GM18519 (cell line): ENCODE data around the gene METTL2B.
"Not testable (repeated sequence)": the region's sequence is repeated elsewhere in the genome, so short reads cannot be mapped to it uniquely, and the experiment has no call there.

Experiments
- ATAC-seq: cut with Tn5 transposase; IDR thresholded peaks from one replicate; pipeline ENCODE4 v1.9.1; 2021; ENCODE audit warnings: mild to moderate bottlenecking, moderate library complexity; ENCODE audit not compliant: unreplicated experiment, low FRiP score

The METTL2B gene

DNA sequence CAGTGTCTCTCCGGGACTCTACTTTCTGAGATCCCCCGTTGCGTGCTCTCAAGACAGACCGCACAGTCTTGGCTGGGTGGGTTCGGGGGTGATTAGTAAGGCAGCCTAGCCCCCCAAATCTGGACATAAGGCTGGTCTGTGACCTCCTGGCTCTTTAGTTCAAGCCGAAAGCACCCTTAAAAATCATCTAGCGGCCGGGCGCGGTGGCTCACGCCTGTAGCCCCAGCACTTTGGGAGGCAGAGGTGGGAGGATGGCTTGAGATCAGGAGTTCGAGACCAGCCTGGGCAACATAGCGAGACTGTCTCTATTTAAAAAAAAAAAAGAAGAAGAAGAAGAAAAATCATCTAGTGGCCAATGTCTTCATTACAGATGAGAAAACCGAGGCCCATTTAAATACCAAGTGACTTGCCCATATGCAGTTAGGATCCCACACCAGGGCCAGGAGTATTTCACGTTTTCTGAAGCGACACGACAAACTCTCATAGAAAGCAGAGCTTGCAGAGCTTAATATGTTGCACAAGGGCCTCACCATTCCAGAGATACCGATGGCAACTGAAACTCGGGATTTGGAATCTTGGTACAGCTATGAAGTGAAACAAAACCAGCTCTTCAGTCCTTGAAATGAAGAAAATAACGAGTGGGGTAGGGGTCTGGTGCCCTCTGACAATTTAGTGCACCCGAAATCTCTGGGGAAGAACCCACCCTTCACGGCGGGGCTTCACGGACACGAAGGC, 21.6 kb upstream of the METTL2B start:
- ATAC-seq, result no peak

GRCh38 chr7:128455543-128456254, 20.8 kb upstream of the METTL2B start, which contains the start of gene HILPDA:
Gene HILPDA, plus strand, starts transcription at chr7:128455878. Its CDS starts 1,391 bp downstream, at chr7:128457269.
- peak; percentile 73 for ATAC-seq

- ATAC-seq, result no peak
These were observed 20.3 kb upstream of the METTL2B start for GRCh38 chr7:128456255-128456725.

GRCh38 chr7:128457385-128457784, 19.2 kb upstream of the METTL2B start:
- not testable (repeated sequence) for ATAC-seq

DNA sequence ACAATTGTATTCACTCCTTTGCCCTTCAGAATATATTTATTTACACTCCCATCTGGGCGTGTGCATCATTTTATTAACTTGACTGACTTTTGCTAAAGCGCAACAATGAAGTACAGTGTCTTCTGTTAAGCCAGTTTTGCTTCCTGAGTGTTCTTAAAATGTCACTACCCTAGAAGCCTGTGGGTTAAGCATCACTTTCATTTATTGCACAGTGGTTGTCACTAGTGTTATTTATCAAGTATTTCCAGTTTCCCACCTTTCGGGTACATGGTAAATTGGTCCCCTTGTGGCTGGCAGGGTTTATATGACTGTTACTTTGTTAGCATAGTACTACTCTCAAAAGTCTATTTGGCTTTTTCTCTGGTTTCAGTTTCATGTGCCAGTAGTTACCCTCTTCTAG, 17.6 kb upstream of the METTL2B start:
- ATAC-seq, result peak; percentile 23

- peak; percentile 39 for ATAC-seq
These were observed 17.1 kb upstream of the METTL2B start for GRCh38 chr7:128459394-128459878.

- ATAC-seq, result no peak
These were observed 14.1 kb upstream of the METTL2B start for GRCh38 chr7:128462460-128462859.

DNA sequence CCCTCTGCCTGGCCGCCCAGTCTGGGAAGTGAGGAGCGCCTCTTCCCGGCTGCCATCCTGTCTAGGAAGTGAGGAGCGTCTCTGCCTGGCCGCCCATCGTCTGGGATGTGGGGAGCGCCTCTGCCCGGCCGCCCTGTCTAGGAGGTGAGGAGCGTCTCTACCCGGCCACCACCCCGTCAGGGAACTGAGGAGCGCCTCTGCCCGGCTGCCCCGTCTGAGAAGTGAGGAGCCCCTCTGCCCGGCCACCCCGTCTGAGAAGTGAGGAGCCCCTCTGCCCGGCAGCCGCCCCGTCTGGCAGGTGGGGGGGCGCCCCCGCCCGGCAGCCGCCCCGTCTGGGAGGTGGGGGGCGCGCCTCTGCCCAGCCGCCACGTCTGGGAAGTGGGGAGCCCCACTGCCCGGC, 13.2 kb upstream of the METTL2B start:
- not testable (repeated sequence) for ATAC-seq

GRCh38 chr7:128463933-128464332, 12.6 kb upstream of the METTL2B start:
- ATAC-seq, result not testable (repeated sequence)

- not testable (repeated sequence) for ATAC-seq
These were observed 9.7 kb upstream of the METTL2B start for GRCh38 chr7:128466871-128467270.

GRCh38 chr7:128477336-128477690, 765 bp downstream of the METTL2B start:
- not testable (repeated sequence) for ATAC-seq

DNA sequence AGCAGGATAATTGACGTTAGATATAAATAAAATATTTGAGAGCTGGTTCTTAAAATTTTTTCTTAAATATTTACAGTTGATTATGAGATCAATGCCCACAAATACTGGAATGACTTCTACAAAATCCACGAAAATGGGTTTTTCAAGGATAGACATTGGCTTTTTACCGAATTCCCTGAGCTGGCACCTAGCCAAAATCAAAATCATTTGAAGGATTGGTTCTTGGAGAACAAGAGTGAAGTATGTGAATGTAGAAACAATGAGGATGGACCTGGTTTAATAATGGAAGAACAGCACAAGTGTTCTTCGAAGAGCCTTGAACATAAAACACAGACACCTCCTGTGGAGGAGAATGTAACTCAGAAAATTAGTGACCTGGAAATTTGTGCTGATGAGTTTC, 2.5 kb downstream of the METTL2B start:
- not testable (repeated sequence) for ATAC-seq

DNA sequence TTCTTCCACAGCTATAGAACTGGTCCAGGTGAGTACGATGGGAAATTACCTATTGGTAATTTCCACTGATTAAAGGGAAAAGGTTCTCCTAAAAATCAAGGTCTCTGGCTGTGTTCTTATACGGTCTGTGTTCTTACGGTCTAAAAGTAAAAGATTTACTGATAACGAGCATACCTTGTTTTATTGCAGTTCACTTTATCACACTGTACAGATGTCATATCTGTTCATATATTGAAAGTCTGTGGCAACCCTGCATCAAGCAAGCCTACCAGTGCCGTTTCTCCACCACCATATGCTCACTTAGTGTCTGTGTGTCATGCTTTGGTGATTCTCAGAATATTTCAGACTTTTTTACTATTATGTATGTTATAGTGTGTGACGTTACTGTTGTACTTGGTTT, 11.6 kb downstream of the METTL2B start:
- not testable (repeated sequence) for ATAC-seq

DNA sequence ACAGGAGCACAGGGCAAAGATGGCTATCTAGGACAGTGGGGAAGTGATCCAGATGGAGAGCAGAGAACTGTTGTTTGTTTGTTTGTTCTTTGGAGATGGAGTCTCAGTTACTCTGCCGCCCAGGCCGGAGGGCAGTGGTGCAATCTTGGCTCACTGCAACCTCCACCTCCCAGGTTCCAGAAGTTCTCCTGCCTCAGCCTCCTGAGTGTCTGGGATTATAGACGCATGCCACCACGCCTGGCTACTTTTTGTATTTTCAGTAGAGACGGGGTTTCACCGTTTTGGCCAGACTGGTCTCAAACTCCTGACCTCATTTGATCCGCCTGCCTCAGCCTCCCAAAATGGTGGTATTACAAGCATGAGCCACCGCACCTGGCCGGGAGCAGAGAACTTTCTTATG, 20.9 kb downstream of the METTL2B start:
- ATAC-seq, result no peak

DNA sequence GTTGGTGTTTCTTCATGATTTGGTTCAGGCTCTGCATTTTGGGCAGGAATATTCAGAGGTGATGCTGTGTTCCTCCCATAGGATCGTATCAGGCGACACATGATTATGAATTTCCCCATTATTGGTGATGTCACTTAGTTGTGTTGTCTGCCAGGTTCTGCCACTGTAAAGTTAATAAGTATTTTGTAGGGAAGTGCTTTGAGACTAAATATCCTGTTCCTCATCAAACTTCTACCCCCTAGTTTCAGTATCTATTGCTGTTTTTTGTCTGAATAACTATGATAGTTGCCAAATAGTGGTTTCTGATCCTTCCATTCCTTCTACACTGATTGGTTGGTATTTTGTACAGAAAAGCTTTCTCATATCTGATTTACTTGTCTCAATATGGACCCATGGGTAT, 28.9 kb downstream of the METTL2B start:
- not testable (repeated sequence) for ATAC-seq

DNA sequence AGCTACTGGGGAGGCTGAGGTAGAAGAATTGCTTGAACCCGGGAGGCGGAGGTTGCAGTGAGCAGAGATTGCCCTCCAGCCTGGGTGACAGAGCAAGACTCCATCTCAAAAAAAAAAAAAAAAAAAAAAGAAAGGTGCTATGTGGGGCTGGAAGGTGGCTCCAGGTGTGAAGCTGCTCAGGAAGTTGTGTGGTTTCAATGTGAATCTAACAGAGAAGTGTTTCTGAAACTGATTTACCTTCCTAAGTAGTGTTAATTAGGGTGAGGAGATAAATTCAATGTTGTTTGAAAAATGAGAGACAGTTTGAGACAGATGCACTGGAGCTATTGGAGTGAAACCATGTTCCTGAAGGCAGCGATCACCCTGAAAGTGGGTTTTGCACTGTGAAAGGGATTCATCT, 30.3 kb downstream of the METTL2B start:
- ATAC-seq, result not testable (repeated sequence)

DNA sequence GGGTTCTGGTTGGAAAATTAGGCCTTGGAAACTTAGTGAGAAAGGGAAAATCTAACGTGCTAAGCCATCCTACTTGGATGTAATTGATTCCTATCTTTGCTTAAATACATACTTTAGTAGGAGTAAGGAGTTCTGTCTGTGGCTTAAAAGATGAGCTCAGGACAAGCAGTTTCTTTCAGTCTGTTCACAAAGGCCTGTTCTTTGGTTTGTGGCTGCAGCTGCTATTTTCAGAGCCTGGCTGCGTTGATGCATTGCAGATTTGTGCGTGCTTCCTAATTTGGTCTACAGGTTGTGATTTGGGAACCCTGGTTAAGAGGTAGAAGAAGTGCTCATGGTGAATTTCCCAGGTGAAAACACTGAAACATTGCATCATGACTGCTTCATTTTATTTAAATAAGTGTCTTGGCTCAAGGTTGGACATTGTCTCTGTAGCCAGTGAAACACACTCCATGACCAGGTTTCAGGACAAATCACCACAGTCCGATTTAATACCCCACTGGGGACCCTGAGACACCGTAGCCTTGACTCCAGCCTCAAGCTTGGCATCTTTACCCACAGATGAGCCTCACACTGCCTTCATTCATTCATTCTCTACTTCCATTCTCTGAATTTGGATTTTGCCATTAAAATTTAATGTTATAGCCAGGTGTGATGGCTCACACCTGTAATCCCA, 30.9 kb downstream of the METTL2B start:
- ATAC-seq, result not testable (repeated sequence)

- not testable (repeated sequence) for ATAC-seq
These were observed 35.1 kb downstream of the METTL2B start for GRCh38 chr7:128511692-128512091.

DNA sequence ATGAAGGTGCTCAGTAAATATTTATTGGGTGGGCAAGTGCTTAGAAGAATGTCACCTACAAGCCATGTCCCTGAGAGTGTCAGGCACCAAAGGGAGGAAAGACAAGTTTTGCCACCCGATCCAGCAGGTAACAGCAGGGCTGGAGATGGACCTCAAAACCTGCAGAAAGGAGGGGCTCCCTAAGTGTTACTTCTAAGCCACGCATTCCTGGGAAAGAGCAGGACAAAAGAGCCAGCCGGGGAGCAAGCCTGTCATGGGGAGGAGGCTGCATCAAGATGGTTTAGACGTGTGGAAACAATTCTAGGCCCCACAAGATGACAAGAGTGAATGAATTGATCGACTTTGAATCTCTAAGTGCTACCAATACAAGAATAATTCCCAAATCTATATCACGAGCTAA, 38.7 kb downstream of the METTL2B start:
- ATAC-seq, result not testable (repeated sequence)

DNA sequence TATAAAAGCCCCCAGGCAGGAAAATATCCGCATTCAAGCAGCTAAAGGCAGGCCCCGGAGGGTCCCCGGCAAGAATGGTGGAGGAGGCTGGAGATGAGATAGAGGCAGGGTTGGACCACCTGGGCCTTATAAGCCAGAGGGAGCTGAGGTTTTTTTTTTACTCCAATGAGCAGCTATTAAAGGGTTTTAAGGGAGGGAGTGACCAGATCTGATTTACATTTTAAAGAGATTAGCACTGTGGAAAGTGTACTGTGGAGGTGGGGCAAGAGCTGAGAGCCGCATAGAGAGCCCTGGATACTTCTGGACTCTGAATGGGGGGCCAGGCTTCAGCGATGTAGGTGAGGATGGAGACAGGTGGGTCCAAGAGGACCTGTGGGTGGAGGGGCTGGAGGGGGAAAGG, 40.5 kb downstream of the METTL2B start:
- ATAC-seq, result not testable (repeated sequence)
